ENCODE data around the gene BPIFA1.

Gene BPIFA1

GRCh38 chr20:33235696-33236095, at the start of gene BPIFA1:
BPIFA1 (plus strand) TSS chr20:33235996; CDS start chr20:33237712, 1,716 bp downstream.
- no peak for DNase-seq

- DNase-seq, result no peak
Observed at GRCh38 chr20:33187491-33187890, 48.3 kb upstream of the BPIFA1 start.

DNA sequence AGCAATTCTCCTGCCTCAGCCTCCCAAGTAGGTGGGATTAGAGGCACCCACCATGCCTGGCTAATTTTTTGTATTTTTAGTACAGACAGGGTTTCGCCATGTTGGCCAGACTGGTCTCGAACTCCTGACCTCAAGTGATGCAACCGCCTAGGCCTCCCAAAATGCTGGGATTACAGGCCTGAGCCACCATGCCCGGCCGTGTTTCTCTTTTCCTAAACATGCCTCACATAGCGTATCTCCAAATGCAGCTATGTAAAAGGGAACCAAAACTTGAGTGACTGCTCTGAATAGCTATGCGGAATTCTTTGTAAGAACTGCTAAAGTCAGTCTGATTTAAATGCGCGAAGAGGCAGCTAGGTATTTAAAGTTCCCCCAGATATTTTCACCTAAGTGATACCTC, 47.4 kb upstream of the BPIFA1 start:
- DNase-seq, result no peak

- no peak for DNase-seq
Observed at GRCh38 chr20:33191484-33191883, 44.3 kb upstream of the BPIFA1 start.

DNA sequence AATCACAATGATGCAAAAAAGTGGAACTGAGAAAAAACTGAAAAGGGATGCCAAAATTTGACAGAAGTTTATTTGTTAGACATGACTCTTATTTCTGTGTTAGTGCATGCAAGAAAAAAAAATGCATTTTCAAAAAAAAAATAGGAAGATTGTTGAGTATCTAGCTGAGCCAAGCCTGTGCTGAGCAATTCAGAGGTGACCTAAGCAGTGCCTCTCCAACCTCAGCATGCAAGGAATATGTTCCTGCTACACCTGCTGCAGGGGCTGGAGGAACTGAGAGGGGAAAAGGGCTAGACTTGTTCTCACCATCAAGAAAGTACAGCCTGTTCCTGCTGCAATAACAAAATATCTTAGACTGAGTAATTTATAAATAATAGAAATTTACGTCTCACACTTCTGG, 43.8 kb upstream of the BPIFA1 start:
- no peak for DNase-seq

DNA sequence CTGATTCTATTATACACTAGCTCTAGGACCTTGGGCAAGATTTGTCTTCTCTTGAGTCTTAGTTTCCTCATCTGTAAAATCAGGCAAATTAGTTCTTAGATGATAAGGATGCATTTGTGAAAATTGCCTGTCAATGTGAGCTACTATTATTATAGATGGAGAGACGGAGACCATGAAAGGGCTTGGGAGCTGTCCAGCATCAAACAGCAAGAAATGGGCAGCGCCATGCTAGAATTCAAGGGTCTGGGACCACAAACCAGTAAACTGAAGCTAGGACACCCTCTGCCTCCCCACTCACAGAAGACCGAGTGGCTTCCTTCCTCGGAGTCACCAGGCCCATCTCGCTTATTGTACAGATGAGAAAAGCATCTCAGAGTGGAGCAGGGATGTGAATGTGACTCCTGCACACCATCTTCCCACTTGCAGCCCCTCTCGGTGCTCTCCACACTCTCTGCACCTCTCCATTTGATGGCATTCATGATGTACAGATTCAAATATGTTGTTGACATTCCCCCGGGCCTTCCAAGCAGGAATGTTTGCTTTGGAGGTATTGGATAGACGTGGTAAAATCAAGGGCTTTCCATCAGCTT, 42.8 kb upstream of the BPIFA1 start:
- no peak for DNase-seq

DNA sequence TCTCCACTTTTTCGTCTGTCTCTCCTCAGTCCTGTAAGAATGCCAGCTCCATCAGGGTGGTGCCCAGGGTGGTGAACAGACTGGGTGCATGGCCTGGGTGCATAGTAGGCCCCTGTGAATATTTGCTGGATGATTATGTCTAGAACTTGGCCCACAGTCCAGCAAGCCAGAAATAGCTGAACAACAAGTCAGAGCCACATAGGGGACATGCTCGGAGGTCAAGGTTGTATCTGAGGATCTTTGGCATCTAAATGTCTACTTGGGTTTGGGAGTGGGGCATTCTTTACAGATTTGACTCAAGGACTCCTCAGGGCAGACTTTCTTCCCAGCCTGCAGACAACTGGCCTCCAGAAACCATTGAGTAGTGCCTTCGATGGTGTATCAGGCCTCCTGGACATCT, 36.8 kb upstream of the BPIFA1 start:
- DNase-seq, result no peak

- no peak for DNase-seq
Observed at GRCh38 chr20:33202451-33202850, 33.3 kb upstream of the BPIFA1 start.

DNA sequence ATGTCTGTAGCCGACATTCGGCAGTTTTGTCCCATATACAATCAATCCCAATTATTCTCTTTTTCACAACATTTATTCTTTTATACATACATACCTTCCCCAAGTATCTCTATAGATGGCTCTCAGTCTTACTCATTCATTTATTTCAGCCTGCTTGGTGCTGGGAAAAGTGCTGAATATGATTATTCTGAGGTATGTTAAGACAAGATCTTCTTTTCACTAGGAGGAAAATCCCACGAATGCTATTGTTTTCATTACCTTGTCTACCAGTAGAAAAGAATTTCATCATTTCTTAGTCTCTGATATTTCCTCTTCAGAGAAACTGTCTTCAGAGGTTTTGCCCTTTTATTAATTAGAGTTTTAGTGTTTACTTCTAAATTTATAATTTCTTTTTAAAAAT, 32.4 kb upstream of the BPIFA1 start:
- no peak for DNase-seq

- peak in 1 of 4 experiments; percentile 30 for DNase-seq
Observed at GRCh38 chr20:33209789-33210188, 26.0 kb upstream of the BPIFA1 start.

GRCh38 chr20:33210371-33210770, 25.4 kb upstream of the BPIFA1 start:
- no peak for DNase-seq

- DNase-seq, result no peak
Observed at GRCh38 chr20:33211817-33212424, 23.9 kb upstream of the BPIFA1 start.

DNA sequence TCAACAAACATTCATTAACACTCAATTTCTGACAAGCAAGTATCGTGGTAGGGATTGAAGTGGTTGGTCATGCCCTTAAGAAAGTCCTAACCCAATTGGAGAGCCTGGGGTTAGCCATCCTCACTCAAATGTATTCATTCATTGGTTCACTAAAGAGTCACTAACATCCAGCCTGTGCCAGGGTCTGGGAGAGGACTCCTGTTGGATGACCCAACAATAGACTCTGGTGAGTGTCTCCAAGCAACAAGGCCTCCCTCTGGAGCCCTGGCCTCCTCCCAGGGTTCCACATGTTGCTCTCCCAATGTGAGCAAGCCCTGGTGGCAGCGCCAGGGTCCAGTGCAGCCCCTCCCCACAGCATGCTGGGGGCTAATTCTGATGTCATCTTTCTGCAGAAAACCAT, 18.7 kb upstream of the BPIFA1 start, which contains the start of gene BPIFA3:
Gene BPIFA3 (plus strand): TSS at position 301 of the 400 bp plus-strand sequence. CDS start 185 bp downstream, outside the sequence.
- DNase-seq, result no peak

- DNase-seq, result no peak
Observed at GRCh38 chr20:33224399-33224798, 11.4 kb upstream of the BPIFA1 start.

GRCh38 chr20:33229843-33230242, 6.0 kb upstream of the BPIFA1 start:
- DNase-seq, result no peak

DNA sequence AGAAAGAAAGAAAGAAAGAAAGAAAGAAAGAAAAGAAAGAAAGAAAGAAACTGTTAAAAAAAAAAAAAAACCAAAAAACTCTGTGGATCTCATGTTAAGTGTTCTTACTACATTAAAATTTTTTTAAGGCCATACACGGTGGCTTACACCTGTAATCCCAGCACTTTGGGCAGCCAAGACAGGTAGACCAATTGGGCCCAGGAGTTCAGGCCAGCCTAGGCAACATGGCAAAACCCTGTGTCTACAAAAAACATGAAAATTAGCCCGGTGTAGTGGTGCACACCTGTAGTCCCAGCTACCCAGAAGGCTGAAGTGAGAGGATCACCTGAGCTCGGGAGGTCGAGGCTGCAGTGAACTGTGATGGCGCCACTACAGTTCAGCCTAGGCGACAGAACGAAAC, 4.6 kb upstream of the BPIFA1 start:
- no peak for DNase-seq

DNA sequence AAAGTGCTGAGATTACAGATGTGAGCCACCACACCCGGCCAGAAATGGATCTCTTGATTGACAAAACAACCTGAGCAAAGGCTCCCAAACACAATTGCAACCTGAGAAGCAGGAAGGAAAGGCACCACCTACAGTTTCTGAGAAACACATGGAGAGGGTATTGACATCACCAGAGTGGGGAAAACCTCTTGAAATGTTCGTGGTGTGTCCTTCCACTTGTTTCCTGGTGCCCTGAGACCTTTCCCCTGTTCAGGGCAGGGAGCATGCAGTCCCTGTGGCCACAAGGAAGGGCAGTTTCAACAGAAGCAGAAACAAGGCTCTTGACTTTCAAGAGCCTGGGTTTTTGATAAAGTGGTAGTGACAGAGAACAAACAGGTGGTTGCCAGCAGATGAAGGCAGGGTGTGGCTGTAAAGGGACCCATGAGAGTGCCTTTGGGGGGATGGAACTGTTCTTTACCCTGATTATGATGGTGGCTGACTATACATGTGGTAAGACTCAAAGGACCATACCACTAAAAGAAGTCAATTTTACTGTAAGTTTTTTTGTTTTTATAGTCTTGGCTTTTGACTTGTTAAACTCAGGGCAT, 3.2 kb upstream of the BPIFA1 start:
- DNase-seq, result no peak

- DNase-seq, result no peak
Observed at GRCh38 chr20:33233129-33233774, 2.5 kb upstream of the BPIFA1 start.

- DNase-seq, result no peak
Observed at GRCh38 chr20:33234050-33234449, 1.7 kb upstream of the BPIFA1 start.

DNA sequence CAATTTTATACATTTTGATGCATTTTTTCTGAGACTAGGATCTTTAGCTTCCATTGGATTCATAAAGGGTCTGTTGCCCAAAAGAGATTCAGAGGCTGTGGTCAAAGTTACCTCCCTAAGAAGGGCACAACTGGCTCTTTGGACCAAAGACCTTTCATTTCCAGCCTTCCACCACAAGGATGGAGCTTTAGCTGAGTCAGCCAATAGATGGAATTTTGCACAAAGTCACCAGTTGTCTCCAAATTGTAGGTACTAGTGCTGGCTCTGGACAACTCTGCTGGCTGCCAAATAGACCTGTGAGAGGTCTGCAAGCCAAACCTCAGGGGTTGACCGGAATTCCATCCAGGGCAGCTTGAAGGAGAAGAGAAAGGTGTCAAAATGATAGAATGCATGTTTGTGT, 555 bp downstream of the BPIFA1 start:
- no peak for DNase-seq

DNA sequence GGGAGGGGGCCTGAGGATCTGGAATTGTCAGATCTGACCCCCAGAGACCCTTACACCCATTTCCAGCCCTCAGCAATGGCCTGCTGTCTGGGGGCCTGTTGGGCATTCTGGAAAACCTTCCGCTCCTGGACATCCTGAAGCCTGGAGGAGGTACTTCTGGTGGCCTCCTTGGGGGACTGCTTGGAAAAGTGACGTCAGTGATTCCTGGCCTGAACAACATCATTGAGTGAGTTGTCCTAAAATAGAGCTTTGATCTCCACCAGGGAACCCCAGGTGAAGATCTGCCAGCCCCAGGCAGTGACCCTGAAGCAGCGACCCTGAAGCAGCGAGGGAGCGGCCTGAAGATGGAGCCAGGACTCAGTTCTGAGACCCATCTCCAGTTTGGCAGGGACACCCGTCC, 2.2 kb downstream of the BPIFA1 start:
- no peak for DNase-seq

- DNase-seq, result no peak
Observed at GRCh38 chr20:33239418-33239817, 3.6 kb downstream of the BPIFA1 start.

DNA sequence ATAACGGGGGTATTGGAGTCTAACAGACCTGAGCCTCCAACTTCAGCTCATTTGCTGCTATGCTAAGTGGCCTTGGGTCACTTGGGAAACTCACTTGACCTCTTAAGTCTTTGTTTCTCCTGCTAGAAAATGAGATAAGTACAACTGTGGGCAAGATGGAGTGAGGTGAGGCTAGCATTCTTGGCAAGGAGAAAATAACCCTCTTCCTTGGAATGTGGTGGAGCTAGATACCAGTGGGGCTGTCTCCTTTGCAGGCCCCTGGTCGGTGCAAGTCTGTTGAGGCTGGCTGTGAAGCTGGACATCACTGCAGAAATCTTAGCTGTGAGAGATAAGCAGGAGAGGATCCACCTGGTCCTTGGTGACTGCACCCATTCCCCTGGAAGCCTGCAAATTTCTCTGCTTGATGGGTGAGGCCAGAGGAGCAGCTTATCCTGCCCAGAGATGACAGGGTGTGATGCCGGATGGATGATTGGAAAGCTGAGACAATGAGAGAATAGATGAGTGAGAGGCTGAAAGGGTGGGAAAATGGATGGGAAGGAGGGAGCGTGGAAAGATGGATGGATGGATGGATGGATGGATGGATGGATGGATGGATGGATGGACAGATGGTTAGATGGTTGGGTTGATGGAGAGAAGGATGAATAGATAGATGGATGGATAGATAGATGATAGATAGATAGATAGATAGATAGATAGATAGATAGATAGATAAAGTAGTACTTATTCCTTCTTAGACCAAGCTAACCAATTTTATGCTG, 4.4 kb downstream of the BPIFA1 start:
- DNase-seq, result no peak
